Activated CD8-positive, alpha-beta memory T cell treated with anti-CD3 and anti-CD28 coated beads, Interleukin-2, amount 50 U/mL, for 24 hours (primary cell): ENCODE measurements around the gene PEAK3.

Experiments used
- DNase-seq: peaks from one replicate; pipeline ENCODE4 v3.0.0-alpha.2; 2020; ENCODE audit errors: extremely low read depth

PEAK3 gene

DNA sequence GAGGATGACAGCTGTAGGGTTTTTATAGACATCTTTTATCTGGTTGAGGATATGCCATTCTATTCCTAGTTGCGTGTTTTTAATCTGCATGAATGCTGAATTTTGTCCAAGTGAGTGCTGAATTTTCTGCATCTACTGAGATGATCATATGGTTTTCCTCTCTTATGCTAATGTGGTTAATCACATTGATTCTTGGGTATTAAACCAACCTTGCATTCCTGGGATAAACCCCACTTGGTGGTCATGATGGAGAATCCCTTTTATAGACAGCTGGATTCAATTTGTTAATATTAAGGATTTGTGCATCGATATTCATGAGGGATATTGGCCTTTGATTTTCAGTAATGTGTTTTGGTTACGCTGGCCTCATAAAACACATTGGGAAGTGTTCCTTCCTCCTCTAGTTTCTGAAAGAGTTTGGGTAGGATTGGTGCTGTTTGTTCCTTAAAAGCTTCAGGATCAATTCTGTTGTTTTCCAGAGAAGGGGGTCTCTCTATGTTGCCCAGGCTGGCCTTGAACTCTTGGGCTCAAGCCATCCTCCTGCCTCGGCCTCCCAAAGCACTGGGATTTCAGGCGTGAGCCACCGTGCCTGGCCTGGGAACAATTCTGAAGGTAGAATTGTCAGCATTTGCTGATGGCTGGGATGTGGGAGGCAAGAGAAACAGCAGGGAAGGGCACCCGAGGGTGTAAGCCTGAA is 33.3 kb upstream of the PEAK3 start:
- no peak for DNase-seq

GRCh38 chr19:2312820-2313501 is 31.0 kb upstream of the PEAK3 start:
- DNase-seq, result no peak

DNA sequence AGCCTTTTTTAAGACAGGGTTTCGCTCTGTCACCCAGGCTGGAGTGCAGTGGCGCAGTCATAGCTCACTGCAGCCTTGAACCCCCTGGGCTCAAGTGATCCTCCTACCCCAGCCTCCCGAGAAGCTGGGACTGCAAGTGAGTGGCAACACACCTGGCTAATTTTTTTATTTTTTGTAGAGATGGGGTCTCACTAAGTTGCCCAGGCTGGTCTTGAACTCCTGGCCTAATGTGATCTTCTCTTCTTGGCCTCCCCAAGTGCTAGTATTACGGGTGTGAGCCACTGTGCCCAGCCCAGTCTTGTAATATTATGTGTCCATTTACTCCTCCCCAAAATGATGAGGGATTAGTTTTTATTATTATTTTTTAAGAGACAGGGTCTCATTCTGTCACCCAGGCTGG is 29.1 kb upstream of the PEAK3 start:
- no peak for DNase-seq

DNA sequence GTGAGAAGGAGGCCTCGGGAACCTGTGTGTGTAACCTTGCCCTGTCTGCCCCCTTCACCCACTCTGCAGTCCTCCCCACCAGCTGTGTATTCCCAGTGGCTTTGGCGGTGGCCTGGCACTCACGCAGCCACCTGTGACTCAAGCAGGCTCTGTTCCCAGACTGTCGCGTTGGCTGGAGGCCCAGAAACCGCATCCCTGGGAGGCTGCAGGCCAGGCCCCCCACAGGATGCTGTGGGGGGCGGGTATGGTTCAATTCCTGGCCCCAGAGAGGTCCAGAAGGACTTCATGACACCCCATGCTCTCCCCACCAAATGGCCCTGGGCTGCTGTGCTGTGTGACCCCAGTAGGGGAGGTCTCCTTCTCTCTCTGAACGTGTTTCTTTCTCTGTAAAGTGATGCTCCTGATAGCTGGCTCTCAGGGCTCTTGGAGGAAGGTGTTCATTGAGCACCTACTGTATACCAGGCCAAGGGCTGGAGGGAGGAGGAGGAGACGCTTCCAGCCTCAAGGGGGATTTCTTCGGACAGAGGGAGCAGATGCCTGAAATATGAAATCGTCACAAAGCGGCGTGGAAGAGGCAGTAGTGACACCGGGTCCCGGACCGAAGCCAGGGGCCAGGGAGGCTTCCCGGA is 27.9 kb upstream of the PEAK3 start:
- no peak for DNase-seq

GRCh38 chr19:2308114-2308556 is 26.2 kb upstream of the PEAK3 start, which contains the start of gene LINGO3:
Gene LINGO3, minus strand, starts transcription at chr19:2308154. Its CDS starts 16,378 bp downstream, at chr19:2291776.
- no peak for DNase-seq

DNA sequence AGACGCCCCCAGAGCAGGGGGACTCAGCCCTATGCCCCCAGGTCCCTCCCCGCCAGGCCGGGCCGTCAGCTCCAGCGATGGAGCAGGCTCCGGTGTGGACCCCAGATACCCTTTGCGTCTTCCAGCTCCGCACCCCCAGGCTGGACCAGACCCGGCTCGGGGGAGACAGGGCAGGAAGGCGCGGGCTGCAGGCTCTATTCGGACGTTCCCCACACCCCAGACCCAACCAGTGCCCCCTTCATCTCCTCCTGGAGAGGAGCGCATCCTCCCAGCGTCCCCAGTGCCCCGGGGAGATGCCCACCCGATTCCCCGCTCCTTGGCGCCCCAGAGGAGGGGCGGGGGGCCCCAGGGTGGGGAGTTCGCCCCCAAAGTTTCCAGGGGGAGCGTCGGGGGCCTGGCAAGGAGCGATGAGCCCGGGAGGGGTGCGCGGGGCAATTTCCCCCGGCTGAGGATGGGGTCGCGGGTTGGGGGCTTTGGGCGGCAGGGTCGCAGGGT is 25.6 kb upstream of the PEAK3 start:
- no peak for DNase-seq

DNA sequence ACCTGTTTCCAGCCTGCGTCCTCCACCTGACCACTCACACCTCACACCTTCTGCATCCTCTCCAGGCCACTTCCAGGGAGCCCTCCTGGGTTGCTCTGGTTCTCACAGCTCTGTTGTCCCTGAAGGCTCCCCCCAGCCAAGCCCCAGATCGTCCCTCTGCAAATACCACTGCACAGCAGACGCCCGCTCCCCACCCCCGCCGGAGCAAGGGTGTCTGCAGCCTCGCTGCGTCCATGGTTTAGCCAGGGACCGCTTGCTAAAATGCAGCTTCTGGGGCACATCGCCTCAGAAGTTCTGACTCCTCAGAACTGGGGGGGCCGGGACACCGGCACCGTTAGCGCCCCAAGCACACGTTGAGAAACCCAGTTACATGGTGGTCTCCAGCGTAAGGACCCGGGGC is 25.0 kb upstream of the PEAK3 start:
- no peak for DNase-seq

- no peak for DNase-seq
Measured at GRCh38 chr19:2306281-2306806, 24.4 kb upstream of the PEAK3 start.

DNA sequence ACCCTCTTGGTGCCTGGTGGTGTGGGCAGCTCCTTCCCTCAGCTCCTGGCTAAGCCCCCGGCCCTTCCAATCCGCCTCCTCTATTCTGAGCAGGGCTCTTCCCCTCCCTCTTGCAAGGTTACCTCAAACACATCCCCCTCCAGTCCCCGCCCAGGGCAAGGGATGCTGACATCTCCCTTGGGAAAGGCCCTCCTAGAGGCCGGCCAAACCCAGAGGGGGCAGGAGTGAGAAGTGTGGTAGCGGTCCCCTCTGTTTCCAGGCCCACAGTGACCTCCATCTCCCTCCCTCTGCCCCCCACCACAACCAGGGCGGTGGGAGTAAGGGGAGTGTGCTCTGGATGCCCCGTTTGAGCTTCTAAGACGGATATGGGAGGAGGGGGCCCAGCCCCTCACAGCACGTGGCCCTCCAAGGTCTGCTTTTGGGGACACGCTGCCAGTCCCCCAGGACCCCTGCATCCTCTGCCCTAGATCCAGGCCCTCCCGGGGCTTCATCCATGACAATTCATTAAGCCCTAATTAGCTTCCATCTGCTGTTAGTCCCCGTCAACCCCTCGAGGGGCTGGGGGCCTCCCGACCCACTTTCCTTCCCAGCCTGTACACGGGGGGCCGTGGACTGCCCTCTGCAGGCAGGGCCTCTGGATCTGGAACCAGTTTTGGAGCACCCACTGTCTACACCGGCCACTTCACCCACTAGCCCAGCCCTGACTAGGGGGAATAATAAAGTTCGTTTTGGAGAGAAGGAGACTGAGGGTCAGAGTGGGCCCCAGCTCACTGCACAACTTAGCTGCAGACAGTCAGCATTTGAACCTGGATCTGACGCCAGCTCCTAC is 23.7 kb upstream of the PEAK3 start:
- no peak for DNase-seq

DNA sequence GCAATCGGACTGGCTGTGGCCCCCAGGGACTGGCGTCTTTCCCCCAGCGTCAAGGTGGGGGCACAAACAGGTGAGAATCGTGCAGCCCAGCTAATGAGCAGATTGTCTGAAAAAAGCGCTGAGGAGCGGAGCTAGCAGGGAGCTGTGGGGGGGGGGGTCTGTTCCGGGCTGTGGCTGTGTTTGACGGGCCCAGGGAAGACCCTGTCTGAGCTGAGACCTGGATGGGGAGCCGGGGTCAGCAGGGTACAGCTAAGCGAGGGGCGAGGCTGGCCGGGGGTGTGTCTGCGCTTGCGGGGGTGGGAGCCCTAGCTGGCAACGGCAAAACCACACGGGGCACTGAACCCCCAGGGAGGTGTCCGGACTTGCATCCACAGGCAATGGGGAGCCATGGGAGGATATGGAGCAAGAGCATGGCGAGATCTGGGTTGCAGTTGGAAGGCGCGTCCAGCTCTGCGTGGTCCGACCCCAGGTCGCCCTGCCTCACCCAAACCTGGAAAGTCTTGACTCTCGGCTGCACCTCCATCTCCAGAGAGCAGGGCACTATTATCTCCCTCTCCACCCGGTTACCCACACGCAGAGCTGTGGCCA is 21.3 kb upstream of the PEAK3 start:
- no peak for DNase-seq

GRCh38 chr19:2302319-2303210 is 20.6 kb upstream of the PEAK3 start:
- DNase-seq, result no peak

DNA sequence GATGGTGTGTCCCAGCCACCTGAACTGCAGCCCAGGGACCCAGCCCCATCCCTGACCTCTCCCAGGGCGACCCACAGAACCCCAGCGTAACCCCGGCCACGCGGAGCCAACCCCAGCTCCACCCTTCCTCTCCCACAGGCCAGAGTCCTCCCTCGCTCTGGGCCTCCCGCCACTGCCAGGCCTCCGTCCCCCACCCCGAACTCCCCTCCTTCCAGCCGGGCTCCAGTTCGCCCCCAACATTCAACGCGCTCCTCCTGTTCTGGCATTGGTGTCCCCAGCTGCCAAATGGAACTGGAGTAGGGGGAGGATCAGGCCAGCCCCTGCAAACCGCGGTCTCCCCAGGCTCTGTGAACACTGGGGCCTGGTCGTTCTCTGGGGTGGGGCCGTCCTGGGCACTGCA is 18.6 kb upstream of the PEAK3 start:
- DNase-seq, result no peak

- DNase-seq, result no peak
Measured at GRCh38 chr19:2296141-2296540, 14.2 kb upstream of the PEAK3 start.

DNA sequence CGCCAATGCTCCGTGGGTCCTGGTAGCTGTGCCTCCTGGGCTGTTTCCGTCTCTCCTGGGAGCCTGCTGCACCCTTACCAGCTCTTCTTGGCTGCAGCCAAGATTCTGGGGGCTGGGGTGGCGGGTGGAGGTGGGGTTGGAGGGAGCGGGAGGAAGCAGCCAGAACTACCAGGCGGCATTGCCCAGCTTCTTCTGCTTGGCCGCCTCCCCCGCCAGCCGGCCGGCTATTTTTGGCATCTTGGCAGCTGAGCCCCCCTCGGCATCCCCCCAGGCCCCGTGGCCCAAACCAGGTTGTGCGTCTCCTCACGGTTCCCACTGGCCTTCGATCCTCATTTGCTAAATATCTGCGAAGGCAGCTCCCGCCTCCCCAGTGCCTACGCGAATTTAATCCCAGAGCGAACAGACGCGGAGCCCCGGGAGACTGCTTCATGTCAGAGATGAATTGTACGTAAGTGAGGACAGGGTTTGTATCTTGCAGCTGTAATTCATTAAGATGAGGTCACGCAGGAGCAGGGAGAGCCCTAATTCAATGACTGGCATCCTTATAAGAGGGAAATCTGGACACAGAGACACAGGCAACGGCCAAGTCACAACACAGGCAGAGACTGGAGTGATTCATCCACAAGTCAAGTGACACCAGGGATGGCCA is 12.8 kb upstream of the PEAK3 start:
- DNase-seq, result no peak

GRCh38 chr19:2291185-2291751 is 9.3 kb upstream of the PEAK3 start:
- DNase-seq, result no peak

DNA sequence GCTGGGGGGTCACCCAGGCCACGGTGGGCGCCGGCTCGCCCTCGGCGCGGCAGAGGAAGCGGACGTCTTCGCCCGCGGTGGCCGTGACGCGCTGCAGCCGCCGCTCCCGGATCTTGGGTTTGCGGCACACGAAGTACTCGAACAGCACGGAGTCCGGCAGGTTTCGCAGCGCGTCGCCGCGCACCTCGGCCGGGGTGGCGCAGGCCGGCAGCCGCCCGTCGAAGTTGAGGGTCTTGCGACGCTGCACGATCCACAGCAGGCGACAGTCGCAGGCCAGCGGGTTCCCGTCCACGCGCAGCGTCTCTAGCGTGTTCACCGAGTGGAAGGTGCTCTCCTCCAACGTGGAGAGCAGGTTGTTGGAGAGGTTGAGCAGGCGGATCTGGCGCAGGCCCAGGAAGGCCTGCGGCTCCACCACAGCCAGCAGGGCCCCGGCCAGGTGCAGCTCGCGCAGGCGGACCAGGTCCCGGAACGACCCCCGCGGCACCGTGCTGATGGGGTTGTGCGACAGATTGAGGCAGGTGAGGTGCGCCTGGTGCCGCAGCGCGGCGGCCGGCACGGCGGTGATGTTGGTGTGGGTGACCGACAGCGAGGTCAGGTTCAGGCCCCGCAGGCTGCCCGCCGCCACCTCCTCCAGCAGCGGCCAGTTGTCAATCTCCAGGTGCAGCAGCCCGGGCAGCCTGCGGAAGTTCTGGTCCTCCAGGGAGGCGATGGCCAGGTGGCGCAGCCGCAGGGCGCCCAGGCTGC is 8.6 kb upstream of the PEAK3 start:
- no peak for DNase-seq

GRCh38 chr19:2289714-2290435 is 7.9 kb upstream of the PEAK3 start:
- no peak for DNase-seq
